Activated gamma-delta T cell treated with Interleukin-2 at 50 U/mL for 16 hours (primary cell): ENCODE measurements around the gene COMT.
"Not testable (repeated sequence)": the region's sequence is repeated elsewhere in the genome, so short reads cannot be mapped to it uniquely, and the experiment has no call there.

Experiments
- DNase-seq: peaks from one replicate; pipeline ENCODE4 v3.0.0-alpha.2; 2020

The COMT gene

GRCh38 chr22:19909350-19910179, 32.0 kb upstream of the COMT start:
- DNase-seq = peak; percentile 83

- no peak for DNase-seq
These were observed 31.3 kb upstream of the COMT start for GRCh38 chr22:19910180-19910744.

- no peak for DNase-seq
These were observed 29.9 kb upstream of the COMT start for GRCh38 chr22:19911540-19912270.

- DNase-seq = no peak
These were observed 29.1 kb upstream of the COMT start for GRCh38 chr22:19912271-19912999.

GRCh38 chr22:19913337-19913936, 28.1 kb upstream of the COMT start:
- no peak for DNase-seq

GRCh38 chr22:19914201-19914943, 27.2 kb upstream of the COMT start:
- DNase-seq = no peak

- no peak for DNase-seq
These were observed 26.2 kb upstream of the COMT start for GRCh38 chr22:19915287-19915954.

- DNase-seq = no peak
These were observed 25.6 kb upstream of the COMT start for GRCh38 chr22:19916006-19916405.

GRCh38 chr22:19916941-19917340, 24.6 kb upstream of the COMT start:
- no peak for DNase-seq

- DNase-seq = no peak
These were observed 24.0 kb upstream of the COMT start for GRCh38 chr22:19917389-19918138.

- no peak for DNase-seq
These were observed 23.1 kb upstream of the COMT start for GRCh38 chr22:19918332-19919106.

GRCh38 chr22:19919701-19920363, 21.7 kb upstream of the COMT start:
- no peak for DNase-seq

GRCh38 chr22:19921544-19922081, 20.0 kb upstream of the COMT start:
- no peak for DNase-seq

GRCh38 chr22:19923914-19924513, 17.6 kb upstream of the COMT start:
- DNase-seq = no peak

GRCh38 chr22:19926028-19926427, 15.5 kb upstream of the COMT start:
- DNase-seq = not testable (repeated sequence)

- no peak for DNase-seq
These were observed 13.9 kb upstream of the COMT start for GRCh38 chr22:19927696-19928095.

- no peak for DNase-seq
These were observed 13.4 kb upstream of the COMT start for GRCh38 chr22:19928207-19928606.
